NCI-H146 treated with DMSO at 0.1 percent for 48 hours (cell line): ENCODE results near the gene MTRR.

Source experiments
- DNase-seq: peaks from one replicate; lab custom pipeline; 2025; ENCODE audit not compliant: unreplicated experiment; lab: John Stamatoyannopoulos, UW

The MTRR gene

DNA sequence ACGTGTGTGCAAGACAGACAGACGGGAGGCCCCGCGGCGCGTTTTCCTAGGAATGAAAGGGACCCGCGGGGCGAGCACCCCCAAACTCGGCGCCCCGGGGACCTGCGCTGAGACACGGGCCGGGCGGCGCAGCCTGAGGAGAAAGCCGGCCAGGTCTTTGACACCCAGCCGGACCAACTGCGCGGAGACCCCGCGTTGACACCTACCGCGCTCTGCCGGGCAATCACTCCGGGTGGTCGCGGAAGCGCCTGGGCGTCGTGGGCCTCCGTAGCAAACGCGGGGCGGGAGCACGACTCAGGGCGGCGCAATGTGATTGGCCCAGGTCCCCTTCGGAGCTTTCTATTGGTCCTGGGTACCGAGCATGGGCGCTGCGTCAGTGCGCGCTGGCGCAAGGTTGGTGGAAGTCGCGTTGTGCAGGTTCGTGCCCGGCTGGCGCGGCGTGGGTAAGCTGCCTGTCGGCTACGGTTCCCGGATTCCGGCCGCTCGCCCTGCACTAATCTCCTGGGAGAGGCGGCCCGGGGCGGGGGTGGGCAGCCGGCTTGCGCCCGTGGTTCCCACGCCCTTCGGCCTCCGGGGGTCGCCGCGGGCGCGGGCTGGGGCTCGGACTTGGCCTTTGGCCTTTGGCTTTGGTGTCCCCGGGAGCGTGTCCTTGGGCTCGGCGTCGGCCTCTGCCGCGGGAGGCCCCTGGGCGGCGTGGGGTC lies at the start of gene MTRR, which contains the start of gene FASTKD3:
MTRR (plus strand) TSS at position 376 of the 701 bp plus-strand sequence. CDS start 1,647 bp downstream, outside the sequence.
FASTKD3 (minus strand) TSS at position 259 of the 701 bp plus-strand sequence. CDS start 948 bp downstream, outside the sequence.
- peak; percentile 86 for DNase-seq

GRCh38 chr5:7822449-7822848 lies 46.5 kb upstream of the MTRR start:
- no peak for DNase-seq

DNA sequence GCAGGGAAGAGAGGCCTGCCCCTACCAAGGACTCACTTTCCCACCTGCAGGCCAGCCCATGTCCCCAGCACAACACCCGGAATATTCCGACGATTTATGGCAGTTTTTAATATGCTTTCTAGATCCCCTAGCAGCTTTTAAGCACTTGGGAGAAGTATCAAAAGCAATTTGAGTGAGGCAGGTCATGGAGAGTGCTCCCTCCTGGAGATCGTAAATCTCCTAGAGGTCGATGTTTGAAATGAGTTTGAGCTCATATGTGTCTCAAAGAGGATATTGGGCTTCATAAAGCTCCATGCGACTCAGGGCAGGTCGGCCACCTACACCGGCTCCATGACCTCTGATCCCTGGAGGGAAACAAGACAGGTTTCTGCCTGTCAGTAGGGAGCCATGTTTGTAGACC lies 45.4 kb upstream of the MTRR start:
- DNase-seq, result no peak

- no peak for DNase-seq
Observed at GRCh38 chr5:7824995-7825394, 44.0 kb upstream of the MTRR start.

- DNase-seq, result no peak
Observed at GRCh38 chr5:7825630-7826029, 43.3 kb upstream of the MTRR start.

- no peak for DNase-seq
Observed at GRCh38 chr5:7827610-7828009, 41.3 kb upstream of the MTRR start.

GRCh38 chr5:7828269-7828668 lies 40.7 kb upstream of the MTRR start:
- DNase-seq, result no peak

- no peak for DNase-seq
Observed at GRCh38 chr5:7834982-7835381, 34.0 kb upstream of the MTRR start.

DNA sequence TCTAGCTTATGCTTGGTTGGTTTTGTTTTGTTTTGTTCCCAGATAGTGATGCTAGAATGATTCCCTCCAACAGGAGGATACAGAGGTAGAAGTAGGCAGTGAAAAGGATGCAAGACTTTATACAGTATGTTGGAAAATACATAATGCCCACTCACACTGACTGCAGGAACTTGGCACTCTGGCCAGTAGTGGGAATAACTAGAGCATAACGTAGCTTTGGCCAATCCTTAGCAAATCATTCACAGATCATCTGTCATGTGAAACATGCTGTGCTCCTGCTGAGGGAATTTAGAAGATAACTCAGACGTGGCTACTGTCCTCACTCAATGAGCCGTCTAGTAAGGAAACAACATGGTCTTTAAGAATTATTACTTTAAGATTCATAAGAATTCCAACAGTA lies 31.5 kb upstream of the MTRR start:
- DNase-seq, result no peak

DNA sequence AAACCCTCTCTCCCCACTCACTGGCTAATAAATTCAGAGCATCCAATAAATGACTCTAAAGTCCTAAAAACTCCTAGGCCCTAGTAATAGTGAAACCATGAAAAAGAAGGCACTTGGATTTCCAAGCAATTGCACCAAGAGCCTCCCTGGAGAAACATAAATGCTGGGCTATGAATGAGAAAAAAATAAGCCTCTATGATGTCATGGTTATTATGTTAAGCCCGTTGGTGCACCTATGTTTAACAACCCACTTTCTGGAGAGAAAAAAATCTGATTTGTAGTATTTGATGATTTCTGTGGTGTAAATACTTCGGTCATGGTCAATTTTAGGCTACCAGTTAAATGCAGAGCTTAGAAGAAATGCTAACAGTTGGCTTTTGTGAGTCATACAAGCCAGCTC lies 26.4 kb upstream of the MTRR start:
- DNase-seq, result no peak

DNA sequence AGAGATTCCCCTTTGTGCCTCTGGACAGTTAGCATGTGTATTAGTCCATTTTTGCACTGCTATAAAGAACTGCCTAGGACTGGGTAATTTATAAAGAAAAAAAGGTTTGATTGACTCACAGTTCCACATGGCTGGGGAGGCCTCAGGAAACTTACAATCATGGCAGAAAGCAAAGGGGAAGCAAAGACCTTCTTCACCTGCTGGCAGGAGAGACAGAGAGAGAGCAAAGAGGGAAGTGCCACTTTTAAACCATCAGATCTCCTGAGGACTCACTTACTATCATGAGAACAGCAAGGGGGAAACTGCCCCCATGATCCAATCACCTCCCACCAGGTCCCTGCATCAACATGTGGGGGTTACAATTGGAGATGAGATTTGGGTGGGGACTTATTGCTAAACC lies 24.0 kb upstream of the MTRR start:
- DNase-seq, result no peak

DNA sequence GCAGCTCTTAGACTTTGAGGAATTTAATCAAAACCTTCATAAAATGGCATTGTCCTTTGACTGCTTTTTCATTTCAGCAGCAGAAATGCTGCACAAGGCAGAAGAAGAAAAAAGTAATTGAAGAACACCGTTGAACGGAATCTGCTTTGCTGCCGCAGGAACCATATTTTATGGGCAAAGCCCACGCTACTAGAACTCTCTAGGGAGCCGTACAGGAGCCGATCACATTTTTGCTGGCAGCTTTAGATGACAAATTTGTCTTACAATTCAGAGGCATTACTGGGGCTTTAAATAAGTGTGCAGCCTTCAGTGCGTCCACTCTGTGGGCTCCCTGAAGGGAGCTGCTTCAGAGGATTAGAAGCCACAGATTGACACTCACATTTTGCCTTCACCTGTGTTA lies 23.4 kb upstream of the MTRR start:
- no peak for DNase-seq

GRCh38 chr5:7846327-7846726 lies 22.6 kb upstream of the MTRR start:
- DNase-seq, result no peak

DNA sequence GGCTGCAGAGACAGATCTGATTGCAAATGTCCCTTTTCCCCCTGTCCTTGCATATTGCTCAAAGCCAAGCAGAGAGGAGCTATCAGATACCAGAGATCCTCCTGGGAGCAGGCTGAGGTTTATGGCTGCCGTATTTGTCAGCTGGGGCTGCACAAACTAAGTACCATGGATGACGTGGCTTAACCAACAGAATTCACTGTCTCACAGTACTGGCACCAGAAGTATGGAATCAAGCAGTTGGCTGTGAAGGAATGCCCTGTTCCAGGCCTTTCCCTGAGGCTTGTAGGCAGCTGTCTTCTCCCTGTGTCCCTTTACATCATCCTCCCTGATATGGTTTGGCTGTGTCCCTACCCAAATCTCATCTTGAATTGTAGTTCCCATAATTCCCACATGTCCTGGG lies 20.7 kb upstream of the MTRR start:
- no peak for DNase-seq

DNA sequence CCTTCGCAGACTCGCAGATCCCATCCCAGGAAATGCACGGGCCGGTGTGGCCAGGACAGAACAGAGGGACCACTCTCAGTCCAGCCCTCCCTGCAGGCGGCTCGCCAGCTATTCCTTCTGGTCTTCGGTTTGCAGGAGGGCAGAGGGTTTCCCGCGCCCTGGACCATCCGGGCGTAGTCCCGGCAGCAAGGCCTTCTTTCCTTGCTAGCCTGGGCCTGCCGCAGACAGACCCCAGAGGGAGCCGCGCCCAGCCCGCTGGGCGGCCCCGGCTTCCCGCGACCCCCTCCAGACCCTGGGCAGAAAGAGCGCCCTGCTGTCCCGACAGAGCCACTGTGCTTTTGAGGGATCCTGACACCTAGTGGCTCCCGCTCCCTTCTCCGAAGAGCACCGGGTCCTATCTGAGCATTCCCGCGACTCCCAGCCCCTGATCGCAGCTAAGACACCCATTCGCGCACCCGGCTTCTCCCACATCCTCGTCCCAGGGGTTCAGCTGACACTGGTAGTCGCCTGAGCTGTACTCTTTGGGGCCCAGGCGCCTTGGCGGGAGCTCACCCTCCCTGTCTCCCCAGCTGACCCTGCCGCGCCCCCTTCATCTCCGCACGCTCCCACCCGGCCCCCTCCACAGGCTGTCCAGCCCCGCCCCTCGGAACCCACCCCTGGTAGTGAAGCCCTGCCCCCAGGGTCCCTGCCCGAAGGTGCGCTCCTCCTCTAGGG lies 19.1 kb upstream of the MTRR start:
- DNase-seq, result no peak

GRCh38 chr5:7850395-7851239 lies 18.3 kb upstream of the MTRR start, which contains the start of gene CFAP90:
CFAP90 (minus strand) TSS chr5:7851133; CDS start chr5:7851021, 112 bp downstream.
- DNase-seq, result no peak

DNA sequence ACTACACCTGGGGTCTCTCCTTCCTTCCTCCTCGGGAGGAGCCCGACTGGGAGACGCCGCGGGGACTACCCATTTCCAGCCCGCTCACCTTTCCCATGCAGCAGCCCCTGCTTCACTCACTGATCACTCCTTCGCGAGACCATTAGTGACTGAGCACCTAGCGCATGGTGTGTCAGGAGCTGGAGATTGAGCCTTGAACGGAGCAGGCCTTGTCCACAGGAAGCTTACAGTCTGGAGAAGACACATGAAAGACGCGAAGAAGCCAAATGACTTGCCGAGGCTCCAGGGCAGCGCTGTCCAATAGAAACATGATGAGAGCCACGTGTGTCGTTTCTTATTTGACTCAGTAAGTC lies 17.7 kb upstream of the MTRR start:
- no peak for DNase-seq

GRCh38 chr5:7851617-7852289 lies 17.2 kb upstream of the MTRR start:
- no peak for DNase-seq

GRCh38 chr5:7852542-7852941 lies 16.4 kb upstream of the MTRR start:
- no peak for DNase-seq

GRCh38 chr5:7852988-7853387 lies 16.0 kb upstream of the MTRR start:
- DNase-seq, result no peak

- no peak for DNase-seq
Observed at GRCh38 chr5:7855611-7856010, 13.3 kb upstream of the MTRR start.
